ENCODE results near the gene PTPRD. TPM values are rescaled to one million over a fixed set of nuclear protein-coding genes. Genes with fewer than 3 reads are reported as not detected.

The PTPRD gene
- total and polyA plus RNA-seq, 9 of the 15 experiments (the other 6 are each of a cell fraction or from before 2014, with no cell fraction given) = 0.11 TPM; not detected in 8

DNA sequence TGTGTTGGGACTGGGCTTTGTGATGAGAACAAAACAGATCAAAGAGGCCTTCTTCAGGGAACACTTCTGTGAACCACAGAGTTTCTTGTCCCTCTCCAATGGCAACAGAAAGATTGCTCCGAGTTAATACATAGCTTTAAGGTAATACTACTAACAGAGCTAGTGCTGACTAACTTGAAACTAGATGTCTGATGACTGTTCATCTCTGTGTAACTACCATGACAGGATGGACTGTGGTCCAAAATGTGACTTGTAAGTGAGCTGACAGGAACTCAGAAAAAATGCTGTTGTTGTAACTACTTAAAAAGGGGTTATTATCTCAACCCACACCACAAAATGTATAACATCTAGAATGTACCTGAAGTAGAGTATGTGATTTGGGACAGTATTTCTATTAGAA, 2183.0 kb downstream of the PTPRD start:
- BruUV-seq (replicated peaks) = no TSS peak
- H3K36me3 ChIP-seq (ENCODE audit: control insufficient read depth, insufficient read depth, low read length) = no peaks in the 10 kb centered on the region
- H3K9me3 ChIP-seq (replicated peaks; ENCODE audit: control insufficient read depth, insufficient read depth, low read depth, low read length) = no peaks in the 10 kb centered on the region
- intact Hi-C loops (cut with micrococcal nuclease) (no loop called here), in situ Hi-C loops (cut with MboI) (no loop called here)
- H3K4me1 ChIP-seq (replicated peaks in 1 of 2; ENCODE audit: control insufficient read depth in 2 of 2, insufficient read depth in 2 of 2, low read length in 2 of 2) = no peaks in the 10 kb centered on the region
- ChIA-PET CTCF (ENCODE audit: low intra/inter-chr PET ratio) (no interaction called here), POLR2A (no interaction called here)
- no peak for TF ChIP-seq POLR2AphosphoS2 (IDR thresholded peaks at IDR 0.05; ENCODE audit: low read length)
- TF ChIP-seq BCOR (IDR thresholded peaks at IDR 0.05) = no peak
- TF ChIP-seq, protein P1, sequence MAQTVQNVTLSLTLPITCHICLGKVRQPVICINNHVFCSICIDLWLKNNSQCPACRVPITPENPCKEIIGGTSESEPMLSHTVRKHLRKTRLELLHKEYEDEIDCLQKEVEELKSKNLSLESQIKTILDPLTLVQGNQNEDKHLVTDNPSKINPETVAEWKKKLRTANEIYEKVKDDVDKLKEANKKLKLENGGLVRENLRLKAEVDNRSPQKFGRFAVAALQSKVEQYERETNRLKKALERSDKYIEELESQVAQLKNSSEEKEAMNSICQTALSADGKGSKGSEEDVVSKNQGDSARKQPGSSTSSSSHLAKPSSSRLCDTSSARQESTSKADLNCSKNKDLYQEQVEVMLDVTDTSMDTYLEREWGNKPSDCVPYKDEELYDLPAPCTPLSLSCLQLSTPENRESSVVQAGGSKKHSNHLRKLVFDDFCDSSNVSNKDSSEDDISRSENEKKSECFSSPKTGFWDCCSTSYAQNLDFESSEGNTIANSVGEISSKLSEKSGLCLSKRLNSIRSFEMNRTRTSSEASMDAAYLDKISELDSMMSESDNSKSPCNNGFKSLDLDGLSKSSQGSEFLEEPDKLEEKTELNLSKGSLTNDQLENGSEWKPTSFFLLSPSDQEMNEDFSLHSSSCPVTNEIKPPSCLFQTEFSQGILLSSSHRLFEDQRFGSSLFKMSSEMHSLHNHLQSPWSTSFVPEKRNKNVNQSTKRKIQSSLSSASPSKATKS (CRISPR knock-in tag; IDR thresholded peaks at IDR 0.05) = no peak
- no peak for TF ChIP-seq FOXJ2 (tag; IDR thresholded peaks at IDR 0.05)
- no peaks in the 10 kb centered on the region for H3K27me3 ChIP-seq (ENCODE audit: control insufficient read depth in 2 of 2, insufficient read depth in 2 of 2, low read length in 2 of 2)
- no peak overlapping the region for H3K9ac ChIP-seq (ENCODE audit: insufficient read depth in 1 of 2, low read depth in 2 of 2, low read length in 2 of 2)
- FAIRE-seq (no peak), ATAC-seq (no peak), DNase-seq (ENCODE audit: extremely low read depth in 1 of 4, low spot score in 3 of 4) (no peak)
- no peaks in the 10 kb centered on the region for H3K9me1 ChIP-seq (ENCODE audit: control insufficient read depth, insufficient read depth, low read length)
- H3K4me2 ChIP-seq (ENCODE audit: insufficient read depth, low read length) = no peak overlapping the region
- H2AFZ ChIP-seq (ENCODE audit: low read depth, low read length) = no peak overlapping the region
- no peaks in the 10 kb centered on the region for H4K20me1 ChIP-seq (replicated peaks; ENCODE audit: control insufficient read depth, insufficient read depth, low read length)
- no peaks in the 10 kb centered on the region for H3K79me2 ChIP-seq (ENCODE audit: control insufficient read depth, insufficient read depth, low read length)
- no peak overlapping the region for H3K4me3 ChIP-seq
- no peak overlapping the region for H3K27ac ChIP-seq (ENCODE audit: extremely low read depth, low read depth, low read length)
- WGBS (ENCODE audit: insufficient coverage, low coverage, missing lambda C conversion rate) = 0% methylated on average over 1 of the region's 1 CpG

DNA sequence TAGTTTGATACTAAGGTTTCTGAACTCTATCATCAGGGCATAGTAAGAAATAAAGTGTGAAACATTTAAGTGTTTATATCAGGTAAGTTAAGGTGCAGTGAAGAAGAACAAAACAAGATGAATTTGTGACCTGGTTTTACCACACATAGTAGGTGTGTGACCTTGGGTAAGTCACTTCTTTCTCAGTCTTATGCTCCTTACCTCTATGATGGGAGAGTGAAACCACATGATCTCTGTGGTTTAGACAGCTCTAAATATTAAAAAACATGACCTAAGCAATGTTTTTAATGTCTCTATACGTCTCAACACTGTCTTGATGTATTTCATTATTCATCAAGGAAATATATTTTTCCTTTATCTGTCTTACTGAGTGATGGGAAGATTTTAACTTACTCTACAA, 2183.6 kb downstream of the PTPRD start:
- no peak for TF ChIP-seq ETS2 (tag; IDR thresholded peaks at IDR 0.05; ENCODE audit: borderline replicate concordance, poor library complexity, severe bottlenecking)
- no peak for TF ChIP-seq BRF1 (IDR thresholded peaks at IDR 0.05; ENCODE audit: borderline replicate concordance, extremely low read depth, insufficient read length)
- no peak for TF ChIP-seq BDP1 (IDR thresholded peaks at IDR 0.05; ENCODE audit: insufficient read depth, insufficient read length)
- no peak for TF ChIP-seq ZNF717 (CRISPR knock-in tag; IDR thresholded peaks at IDR 0.05)
- TF ChIP-seq, protein P2, sequence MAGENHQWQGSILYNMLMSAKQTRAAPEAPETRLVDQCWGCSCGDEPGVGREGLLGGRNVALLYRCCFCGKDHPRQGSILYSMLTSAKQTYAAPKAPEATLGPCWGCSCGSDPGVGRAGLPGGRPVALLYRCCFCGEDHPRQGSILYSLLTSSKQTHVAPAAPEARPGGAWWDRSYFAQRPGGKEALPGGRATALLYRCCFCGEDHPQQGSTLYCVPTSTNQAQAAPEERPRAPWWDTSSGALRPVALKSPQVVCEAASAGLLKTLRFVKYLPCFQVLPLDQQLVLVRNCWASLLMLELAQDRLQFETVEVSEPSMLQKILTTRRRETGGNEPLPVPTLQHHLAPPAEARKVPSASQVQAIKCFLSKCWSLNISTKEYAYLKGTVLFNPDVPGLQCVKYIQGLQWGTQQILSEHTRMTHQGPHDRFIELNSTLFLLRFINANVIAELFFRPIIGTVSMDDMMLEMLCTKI (IDR thresholded peaks at IDR 0.05; ENCODE audit: partially characterized antibody) = no peak
- TF ChIP-seq XRCC4 (IDR thresholded peaks at IDR 0.05; ENCODE audit: extremely low read depth, insufficient read depth, insufficient read length) = no peak
- no peak for TF ChIP-seq KDM1A (IDR thresholded peaks at IDR 0.05)

More for the DNA sequence above, 2183.6 kb downstream of the PTPRD start:
- no TSS peak for BruUV-seq (replicated peaks)
- no peaks in the 10 kb centered on the region for H3K27me3 ChIP-seq (ENCODE audit: control insufficient read depth in 2 of 2, insufficient read depth in 2 of 2, low read length in 2 of 2)
- CTCF ChIA-PET (ENCODE audit: low intra/inter-chr PET ratio) = no interaction called here
- WGBS (ENCODE audit: insufficient coverage, low coverage, missing lambda C conversion rate) = 7% methylated on average over 1 of the region's 1 CpG
- ATAC-seq = no peak
- H3K4me1 ChIP-seq (replicated peaks in 1 of 2; ENCODE audit: control insufficient read depth in 2 of 2, insufficient read depth in 2 of 2, low read length in 2 of 2) = no peaks in the 10 kb centered on the region
- intact Hi-C loops (cut with micrococcal nuclease) = no loop called here
- no peaks in the 10 kb centered on the region for H3K79me2 ChIP-seq (ENCODE audit: control insufficient read depth, insufficient read depth, low read length)
- DNase-seq (ENCODE audit: extremely low read depth in 1 of 4, low spot score in 3 of 4) = no peak
- no peak overlapping the region for H2AFZ ChIP-seq (ENCODE audit: low read depth, low read length)
- no peak overlapping the region for H3K4me3 ChIP-seq
- no peaks in the 10 kb centered on the region for H3K36me3 ChIP-seq (ENCODE audit: control insufficient read depth, insufficient read depth, low read length)
- H3K4me2 ChIP-seq (ENCODE audit: insufficient read depth, low read length) = no peak overlapping the region
- H3K27ac ChIP-seq (ENCODE audit: extremely low read depth, low read depth, low read length) = no peak overlapping the region
- POLR2A ChIA-PET = no interaction called here
- no peaks in the 10 kb centered on the region for H4K20me1 ChIP-seq (replicated peaks; ENCODE audit: control insufficient read depth, insufficient read depth, low read length)
- H3K9ac ChIP-seq (ENCODE audit: insufficient read depth in 1 of 2, low read depth in 2 of 2, low read length in 2 of 2) = no peak overlapping the region
- H3K9me3 ChIP-seq (replicated peaks; ENCODE audit: control insufficient read depth, insufficient read depth, low read depth, low read length) = no peaks in the 10 kb centered on the region
- in situ Hi-C loops (cut with MboI) = no loop called here
- H3K9me1 ChIP-seq (ENCODE audit: control insufficient read depth, insufficient read depth, low read length) = no peaks in the 10 kb centered on the region
- no peak for FAIRE-seq
